NT2/D1 (cell line): ENCODE data around the gene SCYGR7.

Source experiments
- DNase-seq: peaks from one replicate; pipeline ENCODE4 v3.0.0-alpha.2; 2011; ENCODE audit warnings: low read depth, low spot score
- H3K27me3 ChIP-seq: 2 replicates; pipeline ENCODE4 v1.6.0; 2011; ENCODE audit warnings: mild to moderate bottlenecking; ENCODE audit not compliant: insufficient read length, insufficient read depth
- H3K36me3 ChIP-seq: 2 replicates; pipeline ENCODE4 v1.6.1; 2011; ENCODE audit warnings: mild to moderate bottlenecking, low read length, mixed read lengths; ENCODE audit not compliant: insufficient read depth, insufficient read length
- H3K4me1 ChIP-seq: 2 replicates; pipeline ENCODE4 v1.5.1; 2011; ENCODE audit not compliant: insufficient read depth, insufficient read length
- H3K4me3 ChIP-seq: 2 replicates; pipeline ENCODE4 v1.5.1; 2011; ENCODE audit warnings: low read depth; ENCODE audit not compliant: insufficient read length
- H3K9ac ChIP-seq: 2 replicates; pipeline ENCODE4 v1.6.0; 2011; ENCODE audit warnings: low read depth; ENCODE audit not compliant: insufficient read length
- H3K9me3 ChIP-seq: 2 replicates; pipeline ENCODE4 v1.5.1; 2011; ENCODE audit warnings: mild to moderate bottlenecking, low read length; ENCODE audit not compliant: insufficient read depth
- SUZ12 ChIP-seq: IDR thresholded peaks from 2 replicates; pipeline ENCODE4 v1.6.1; 2011; ENCODE audit not compliant: insufficient read length, insufficient read depth; ENCODE audit errors: extremely low read depth
- YY1 ChIP-seq: IDR thresholded peaks from 2 replicates; pipeline ENCODE4 v1.6.1; 2011; ENCODE audit not compliant: insufficient read length, insufficient read depth
- ZNF274 ChIP-seq: IDR thresholded peaks from 2 replicates; pipeline ENCODE4 v1.6.1; 2011; ENCODE audit warnings: mild to moderate bottlenecking, low read depth, low read length

Gene SCYGR7

GRCh38 chr2:227774011-227774624 is 46.0 kb downstream of the SCYGR7 start:
- Histone ChIP-seq H3K4me1 (no peaks in the 10 kb centered on the region), H3K4me3 (no peak overlapping the region), H3K27me3 (no peaks in the 10 kb centered on the region), H3K9ac (no peak overlapping the region), H3K9me3 (no peaks in the 10 kb centered on the region), H3K36me3 (no peaks in the 10 kb centered on the region)
- TF ChIP-seq ZNF274: no peak
- no peak for TF ChIP-seq SUZ12
- no peak for TF ChIP-seq YY1
- no peak for DNase-seq

- Histone ChIP-seq H3K4me3 (no peak overlapping the region), H3K9me3 (no peaks in the 10 kb centered on the region), H3K36me3 (no peaks in the 10 kb centered on the region), H3K27me3 (no peaks in the 10 kb centered on the region), H3K9ac (no peak overlapping the region), H3K4me1 (no peaks in the 10 kb centered on the region)
- no peak for DNase-seq
- TF ChIP-seq ZNF274 (no peak), YY1 (no peak), SUZ12 (no peak)
These were observed 47.0 kb downstream of the SCYGR7 start for GRCh38 chr2:227774895-227775842.
